ENCODE data around the gene LGR4.
A peak's percentile ranks its signal among the peaks of the same experiment; 100 is the strongest.

Gene LGR4

GRCh38 chr11:27485930-27486773, 13.6 kb upstream of the LGR4 start:
- TF ChIP-seq CTCF (IDR thresholded peaks at IDR 0.05; ENCODE audit: low read depth, low read length): peak; percentile 64; the same call in 1 of the 2 replicates
- H3K4me3 ChIP-seq (ENCODE audit: low read depth, low read length): no peak overlapping the region

GRCh38 chr11:27482793-27483192, 10.2 kb upstream of the LGR4 start:
- TF ChIP-seq CTCF (IDR thresholded peaks at IDR 0.05; ENCODE audit: low read depth, low read length): no peak
- H3K4me3 ChIP-seq (ENCODE audit: low read depth, low read length): no peak overlapping the region

- H3K4me3 ChIP-seq (ENCODE audit: low read depth, low read length): no peak overlapping the region
- TF ChIP-seq CTCF (IDR thresholded peaks at IDR 0.05; ENCODE audit: low read depth, low read length): no peak
These were observed 9.4 kb upstream of the LGR4 start for GRCh38 chr11:27481992-27482391.

- H3K4me3 ChIP-seq (ENCODE audit: low read depth, low read length): no peak overlapping the region
- TF ChIP-seq CTCF (IDR thresholded peaks at IDR 0.05; ENCODE audit: low read depth, low read length): no peak
These were observed 5.2 kb upstream of the LGR4 start for GRCh38 chr11:27477831-27478230.

GRCh38 chr11:27477243-27477642, 4.7 kb upstream of the LGR4 start:
- no peak for TF ChIP-seq CTCF (IDR thresholded peaks at IDR 0.05; ENCODE audit: low read depth, low read length)
- H3K4me3 ChIP-seq (ENCODE audit: low read depth, low read length): no peak overlapping the region

- TF ChIP-seq CTCF (IDR thresholded peaks at IDR 0.05; ENCODE audit: low read depth, low read length): no peak
- H3K4me3 ChIP-seq (ENCODE audit: low read depth, low read length): no peak overlapping the region
These were observed 3.0 kb upstream of the LGR4 start for GRCh38 chr11:27475622-27476021.

GRCh38 chr11:27473017-27473406, 422 bp upstream of the LGR4 start:
- H3K4me3 ChIP-seq (ENCODE audit: low read depth, low read length): peak overlapping the region; percentile 67
- no peak for TF ChIP-seq CTCF (IDR thresholded peaks at IDR 0.05; ENCODE audit: low read depth, low read length)

Measured in WI38 (cell line).